ENCODE results near the gene NEUROD6.

Gene NEUROD6

DNA sequence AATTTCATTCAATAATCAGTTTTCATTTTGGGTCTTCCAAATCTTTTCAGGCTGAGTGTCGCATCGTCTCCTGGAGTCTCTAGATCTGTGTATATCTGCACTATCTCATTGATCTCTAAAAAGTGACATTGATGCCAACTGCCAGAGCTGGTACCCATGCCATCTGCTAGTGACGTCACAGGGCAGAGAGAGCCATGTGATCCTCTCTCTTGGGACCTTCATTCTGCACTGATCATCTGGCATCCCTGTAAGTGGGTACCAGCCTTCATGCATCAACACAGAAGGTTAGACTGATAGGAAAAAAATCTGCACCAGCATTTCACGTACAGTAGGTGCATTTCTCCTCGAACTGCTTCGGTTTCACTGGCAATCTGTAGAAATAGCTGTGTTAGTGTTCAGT, at the start of gene NEUROD6:
Gene NEUROD6, minus strand, starts transcription at position 124 of the 400 bp plus-strand sequence. CDS start 1,458 bp downstream, outside the sequence.
- DNase-seq (ENCODE audit: low read depth), result no peak

DNA sequence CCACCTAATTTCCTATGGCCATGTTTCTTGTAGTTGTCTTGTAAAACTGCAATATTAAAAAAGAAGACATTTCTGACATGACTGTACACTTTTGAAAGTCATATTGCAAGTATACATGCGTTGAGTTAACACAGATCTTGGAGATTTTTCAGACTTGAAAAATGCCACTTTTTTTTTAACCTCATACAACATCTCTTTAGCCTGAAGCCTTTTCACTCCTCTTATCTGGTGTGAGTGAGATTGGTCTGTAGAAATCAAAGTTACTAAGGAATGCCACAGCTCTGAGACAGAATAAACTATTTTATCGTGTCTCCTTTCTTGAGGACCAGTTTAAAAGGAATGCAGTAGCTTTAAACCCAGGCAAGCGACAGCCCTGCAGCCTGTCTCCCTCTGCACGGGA, 43.9 kb upstream of the NEUROD6 start:
- DNase-seq (ENCODE audit: low read depth), result no peak

DNA sequence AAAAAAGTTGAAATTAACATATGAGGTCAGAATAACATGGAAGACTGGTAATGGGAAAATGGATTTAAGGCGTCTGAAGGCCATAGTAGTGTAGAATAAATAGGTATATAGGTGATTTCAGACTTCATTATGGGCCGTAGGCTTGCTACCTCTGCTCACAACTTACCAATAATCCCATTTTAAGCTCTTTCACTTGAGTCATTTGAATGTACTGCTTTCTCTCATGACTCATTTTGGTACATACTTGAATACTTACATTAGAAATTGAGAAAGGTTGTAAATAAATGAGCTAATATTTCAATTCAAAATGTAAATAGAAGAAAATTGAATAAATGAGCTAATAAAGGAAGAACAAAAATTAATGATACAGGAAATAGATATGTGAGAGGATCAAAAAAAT, 42.2 kb upstream of the NEUROD6 start:
- no peak for DNase-seq (ENCODE audit: low read depth)

DNA sequence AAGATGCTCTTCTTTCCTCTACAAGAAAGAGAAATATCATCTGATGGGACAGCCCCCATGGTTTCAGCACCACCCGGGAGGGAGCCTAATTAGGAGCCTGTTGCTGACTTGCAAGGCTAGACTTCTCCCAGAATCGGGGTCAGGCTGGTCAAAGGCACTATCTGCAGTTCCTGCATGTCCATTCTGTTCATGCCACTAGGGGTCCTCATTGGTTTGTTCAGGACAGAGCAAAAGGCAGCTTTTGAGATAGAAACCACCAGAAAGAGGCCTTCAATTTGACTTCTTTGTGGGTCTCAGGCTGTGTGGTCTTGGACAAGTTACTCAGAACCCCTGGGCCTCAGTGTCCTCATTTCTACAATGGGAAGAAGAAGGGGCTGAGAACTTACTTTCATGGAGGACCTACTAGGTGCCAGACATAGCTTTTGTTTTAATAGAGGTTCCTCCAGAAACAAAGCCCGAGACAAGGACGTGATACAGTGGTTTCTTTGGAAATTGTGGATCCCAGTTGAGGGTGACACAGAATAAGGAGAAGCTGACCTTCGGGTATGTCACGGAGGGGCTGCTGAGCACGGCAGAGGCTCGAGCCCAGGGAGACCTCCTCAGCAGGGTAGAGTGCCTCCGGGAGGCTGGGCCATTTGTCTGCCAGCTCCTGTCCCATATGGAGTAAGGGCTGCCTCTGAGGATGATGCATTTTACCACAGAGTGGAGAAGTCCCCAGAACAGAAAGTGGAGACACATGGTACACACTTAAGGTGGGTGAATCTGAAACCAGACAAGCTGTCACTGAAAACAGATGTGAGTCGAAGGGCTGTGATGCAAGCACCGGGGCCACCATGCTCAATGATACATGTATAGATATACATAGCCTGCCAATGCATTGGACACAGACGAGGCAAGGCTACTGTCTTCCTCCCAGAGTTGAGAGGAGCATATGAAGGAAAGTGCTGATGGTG, 33.1 kb upstream of the NEUROD6 start:
- DNase-seq (ENCODE audit: low read depth), result no peak

DNA sequence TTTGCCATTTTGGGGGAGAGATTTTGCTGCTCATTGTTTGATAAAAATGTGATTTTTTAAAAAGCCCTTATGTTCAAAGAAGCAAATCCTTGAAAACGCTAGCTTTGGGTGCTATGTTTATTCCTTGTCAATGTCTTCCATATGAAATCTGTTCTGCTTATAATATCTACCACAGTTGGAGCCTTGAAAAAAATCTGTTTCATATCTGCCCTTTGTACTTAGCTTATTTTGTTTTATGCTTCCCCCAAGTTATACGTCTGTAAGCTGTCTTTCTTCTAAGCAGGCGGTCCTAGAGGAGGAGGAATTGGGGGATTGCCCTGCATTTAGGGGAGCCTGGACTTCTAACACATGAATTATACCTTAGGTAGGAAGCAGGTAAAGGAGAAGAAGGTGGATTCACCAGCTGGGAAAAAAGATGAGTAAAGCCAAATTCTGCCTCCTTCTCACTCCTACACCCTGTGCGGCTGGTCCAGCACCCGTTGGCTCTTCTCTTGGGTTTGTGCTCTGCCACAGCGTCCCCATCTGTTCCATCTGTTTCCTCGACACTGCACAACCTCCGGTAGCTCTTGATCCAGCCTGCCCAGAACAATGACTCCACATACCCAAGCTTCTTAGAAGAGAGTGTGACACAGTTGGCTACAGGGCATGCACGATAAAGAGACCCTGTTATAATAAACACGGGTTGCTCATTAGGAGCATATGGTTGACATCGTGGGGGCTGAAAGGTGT, 31.9 kb upstream of the NEUROD6 start:
- DNase-seq (ENCODE audit: low read depth), result no peak

DNA sequence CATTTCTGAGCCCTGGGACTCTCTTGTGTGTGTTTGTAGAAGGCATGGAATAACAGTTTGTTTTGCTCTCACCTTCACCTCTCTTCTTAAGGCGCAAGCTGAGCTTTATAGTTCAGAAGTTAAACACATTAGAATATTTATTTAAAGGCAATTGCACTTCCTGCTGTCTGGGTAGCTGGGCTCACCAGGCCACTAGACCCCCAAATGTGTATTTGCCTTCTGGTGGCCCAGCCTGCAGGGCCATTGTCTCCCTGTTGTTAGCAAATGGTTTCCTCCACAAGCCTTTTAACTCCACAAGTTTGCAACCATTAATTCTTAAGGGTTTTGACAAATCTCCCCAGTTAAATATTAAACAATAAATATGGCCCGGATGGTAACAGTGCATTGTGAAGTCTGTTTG, 31.1 kb upstream of the NEUROD6 start:
- no peak for DNase-seq (ENCODE audit: low read depth)

DNA sequence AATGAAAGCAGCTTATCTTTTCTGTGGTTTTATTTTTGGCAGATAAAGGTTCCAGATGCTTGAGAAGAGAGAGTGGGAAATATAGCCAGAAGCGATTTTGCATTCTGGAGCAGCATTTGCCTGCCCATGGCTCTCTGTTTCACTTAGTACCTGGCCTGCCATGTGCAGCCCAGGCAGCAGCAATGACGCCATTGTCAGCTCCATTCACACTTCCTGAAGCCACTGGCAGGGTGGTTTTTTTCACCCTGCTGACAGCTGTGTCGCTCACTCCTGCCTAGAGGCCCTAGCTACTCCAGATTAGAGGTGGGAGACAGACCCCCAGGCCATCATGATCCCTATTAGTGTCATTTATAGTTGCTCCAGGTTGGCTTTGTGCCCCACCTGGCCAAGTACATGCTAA, 30.1 kb upstream of the NEUROD6 start:
- no peak for DNase-seq (ENCODE audit: low read depth)

DNA sequence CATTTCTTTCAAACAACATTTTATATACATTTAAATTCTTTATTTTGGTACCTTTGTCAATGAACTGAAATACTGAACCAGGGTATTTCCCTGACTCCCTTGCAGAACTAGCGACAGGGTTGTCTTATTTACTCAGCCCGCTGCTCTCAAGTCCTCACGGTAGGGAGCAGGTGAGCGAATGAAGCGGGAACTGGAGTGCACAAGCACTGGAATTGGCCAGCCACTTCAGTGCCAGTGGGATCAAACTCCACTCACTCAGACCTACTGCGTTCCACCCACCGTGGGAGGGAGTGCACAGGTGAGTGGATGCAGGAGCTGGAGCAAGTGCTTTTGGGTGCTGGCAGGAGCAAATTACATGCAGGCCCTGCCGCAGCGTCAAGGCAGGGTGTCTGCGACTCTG, 28.1 kb upstream of the NEUROD6 start:
- no peak for DNase-seq (ENCODE audit: low read depth)

DNA sequence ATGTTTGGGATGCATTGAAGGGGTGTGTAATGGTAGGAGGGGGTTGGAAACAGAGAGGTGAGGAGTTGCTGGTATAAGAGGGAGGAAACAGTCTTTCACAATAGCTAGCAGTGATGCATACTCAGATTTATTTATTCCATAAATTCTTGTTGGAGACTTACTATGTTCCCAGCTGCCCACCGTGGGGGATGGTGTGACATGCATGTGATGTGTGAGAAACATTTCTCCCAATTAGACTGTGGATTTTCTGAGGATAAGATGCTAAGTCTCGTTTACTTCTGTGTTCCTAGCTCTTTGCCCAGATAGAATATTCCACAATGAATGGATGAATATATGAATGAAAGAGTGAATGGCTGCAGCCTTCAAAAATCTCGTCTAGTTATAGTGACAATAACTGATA, 23.0 kb upstream of the NEUROD6 start:
- no peak for DNase-seq (ENCODE audit: low read depth)

DNA sequence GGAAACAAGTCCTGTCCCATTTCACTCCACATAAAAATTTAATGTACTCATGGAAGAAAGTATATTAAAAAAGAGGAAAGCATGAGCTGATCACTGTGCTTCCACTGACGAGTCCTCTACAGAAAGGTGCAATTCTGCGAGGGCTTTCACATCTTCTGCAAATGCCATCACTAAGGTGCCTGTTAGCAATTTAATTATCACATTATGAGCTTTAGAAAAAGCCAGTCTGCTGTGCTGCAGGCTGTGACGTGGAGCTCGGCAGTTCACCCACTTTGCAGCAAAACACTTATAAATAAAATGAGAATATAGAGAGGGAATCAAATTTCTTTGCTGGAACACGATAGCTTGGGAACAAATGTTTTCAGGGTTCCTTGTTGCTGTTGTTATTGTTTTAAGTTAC, 22.5 kb upstream of the NEUROD6 start:
- no peak for DNase-seq (ENCODE audit: low read depth)

DNA sequence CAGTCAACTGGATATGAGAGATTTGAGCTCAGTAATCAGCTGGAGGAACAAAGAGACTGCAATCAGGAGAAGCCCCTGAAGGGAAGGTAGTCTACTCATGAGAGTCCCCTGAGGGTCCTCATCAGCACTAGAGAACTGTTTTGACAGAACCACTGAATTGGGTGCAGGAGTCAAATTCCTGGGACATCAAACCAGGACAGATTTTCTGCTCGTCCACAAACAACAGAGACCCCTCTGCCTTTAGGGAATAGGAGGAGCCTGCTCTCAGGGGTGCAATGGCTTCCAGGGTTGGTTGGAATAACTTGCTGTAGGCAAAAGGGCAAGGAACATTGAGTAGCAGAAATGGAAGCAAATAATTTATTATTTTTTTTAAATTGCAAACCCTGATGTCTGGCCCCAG, 21.9 kb upstream of the NEUROD6 start:
- no peak for DNase-seq (ENCODE audit: low read depth)

DNA sequence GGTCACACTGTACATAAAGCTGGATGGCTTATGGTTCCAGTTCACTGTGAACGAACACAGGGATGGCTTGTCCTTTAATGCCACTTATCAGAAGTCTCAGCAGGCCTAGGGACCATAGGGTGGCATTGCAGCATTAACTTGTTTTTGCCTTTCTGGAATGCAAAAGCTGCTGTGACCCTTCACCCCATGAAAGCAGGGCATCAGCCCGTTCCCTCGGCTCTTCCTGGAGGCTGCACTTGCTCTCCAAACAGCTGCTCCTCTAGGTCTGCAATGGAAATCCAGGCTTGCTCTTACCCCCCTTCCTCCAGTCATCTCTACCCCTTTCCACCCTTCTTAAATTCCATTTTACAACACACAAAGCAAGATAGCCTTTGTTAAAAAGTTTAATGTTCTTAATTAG, 17.9 kb upstream of the NEUROD6 start:
- no peak for DNase-seq (ENCODE audit: low read depth)

DNA sequence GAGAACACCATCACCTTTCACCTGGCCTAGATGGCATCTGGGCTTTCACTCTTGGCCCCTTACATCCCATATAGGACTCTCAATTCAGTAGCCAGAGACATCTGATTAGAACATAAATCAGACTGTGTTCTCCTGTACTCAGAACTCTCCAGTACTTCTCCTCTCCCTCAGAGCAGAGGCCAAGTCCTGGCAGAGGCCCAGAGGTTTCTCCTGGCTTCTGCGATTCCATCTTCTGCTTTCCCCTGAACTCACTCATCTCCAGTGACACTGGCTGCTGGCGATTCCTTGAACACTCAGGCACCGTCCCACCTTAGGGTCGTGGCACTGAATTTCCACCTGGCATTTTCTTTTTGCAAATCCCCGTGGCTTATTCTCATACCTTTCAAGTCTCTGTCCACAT, 4.9 kb upstream of the NEUROD6 start:
- no peak for DNase-seq (ENCODE audit: low read depth)

DNA sequence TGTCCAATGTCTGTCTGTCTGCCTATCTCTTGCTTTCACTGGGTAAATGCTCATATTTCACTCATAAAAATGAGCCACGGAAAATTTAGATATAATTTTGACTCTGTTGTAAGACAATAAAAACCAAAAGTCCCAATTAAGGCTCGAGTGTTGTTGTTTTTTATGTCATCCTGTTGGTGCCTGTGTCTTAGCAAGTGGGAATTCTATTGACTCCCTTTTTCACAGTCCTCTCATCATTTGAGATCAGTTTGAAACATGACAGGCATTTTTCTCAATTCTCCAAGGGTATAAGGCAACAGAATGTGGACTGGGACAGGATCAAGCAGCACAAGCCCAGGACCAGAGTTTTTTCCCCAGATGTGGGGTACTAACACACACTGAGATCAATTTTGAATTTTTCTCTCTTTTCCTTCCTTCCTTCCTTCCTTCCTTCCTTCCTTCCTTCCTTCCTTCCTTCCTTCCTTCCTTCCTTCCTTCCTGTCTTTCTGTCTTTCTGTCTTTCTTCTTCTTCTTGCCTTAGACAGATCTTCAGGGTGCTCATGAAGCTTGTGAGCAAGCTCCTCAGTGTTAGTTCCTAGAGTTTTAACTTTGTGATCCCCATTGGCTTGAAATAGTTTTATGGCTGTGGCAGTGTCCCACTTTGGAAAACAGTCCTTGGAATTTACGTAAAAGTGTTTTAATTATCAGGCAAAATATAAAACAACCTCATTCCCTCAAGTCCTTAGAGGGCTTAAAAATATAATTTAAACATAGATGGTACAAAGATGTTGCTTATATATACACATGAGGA, 3.2 kb upstream of the NEUROD6 start:
- DNase-seq (ENCODE audit: low read depth), result no peak

DNA sequence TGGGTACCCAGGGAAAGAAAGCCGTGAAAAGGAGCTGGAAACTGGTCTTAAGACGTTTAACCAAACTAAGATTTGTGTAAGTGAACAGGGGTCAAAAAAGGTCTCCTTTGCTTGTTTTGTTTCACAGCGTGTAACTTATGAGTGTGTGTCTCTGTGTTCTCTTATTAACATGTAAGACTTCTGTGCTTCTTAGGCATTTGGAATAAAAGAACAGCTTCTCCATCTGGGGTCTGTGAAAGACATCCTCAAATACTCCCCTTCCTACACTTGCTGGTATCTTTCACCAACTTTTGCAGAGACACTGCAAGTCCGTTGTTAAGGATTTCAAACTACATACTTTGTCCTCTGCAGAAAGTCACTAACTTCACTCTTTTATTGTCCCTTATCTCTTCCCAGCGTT, 615 bp upstream of the NEUROD6 start:
- no peak for DNase-seq (ENCODE audit: low read depth)

DNA sequence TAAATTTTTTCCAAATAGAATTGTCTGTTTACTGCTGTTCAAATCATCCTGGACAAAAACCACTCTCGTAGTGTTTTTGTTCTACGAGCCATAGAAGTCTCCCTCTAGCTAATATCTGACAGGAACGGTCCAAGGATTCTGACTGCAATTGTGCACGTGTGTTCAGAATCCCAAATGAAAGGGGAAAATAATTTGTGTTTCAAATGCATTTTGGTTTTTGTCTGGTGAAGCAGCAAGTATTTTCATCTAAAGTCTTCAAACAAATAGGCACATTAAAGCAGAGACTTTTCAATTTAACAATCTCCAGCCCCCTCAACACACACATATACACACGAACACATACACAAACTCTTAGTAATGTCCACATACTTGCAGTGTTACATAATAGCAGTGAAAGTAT, 475 bp downstream of the NEUROD6 start:
- no peak for DNase-seq (ENCODE audit: low read depth)

DNA sequence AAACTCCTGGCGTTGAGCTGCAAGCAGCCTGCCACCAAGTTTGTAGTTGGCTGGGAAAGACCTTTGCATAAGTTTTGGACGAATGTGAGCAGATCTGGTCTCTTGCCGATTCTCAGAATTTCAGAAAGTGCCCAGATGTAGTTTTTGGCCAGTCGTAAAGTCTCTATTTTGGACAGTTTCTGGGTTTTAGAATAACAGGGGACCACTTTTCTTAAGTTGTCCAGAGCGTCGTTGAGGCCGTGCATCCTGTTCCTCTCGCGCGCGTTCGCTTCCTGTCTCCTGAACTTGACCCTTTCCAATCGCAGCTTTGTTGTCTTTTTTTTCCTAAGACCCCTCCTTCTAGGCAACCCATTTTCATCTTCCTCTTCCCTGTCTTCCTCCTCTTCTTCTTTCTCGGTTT, 1.8 kb downstream of the NEUROD6 start:
- no peak for DNase-seq (ENCODE audit: low read depth)

DNA sequence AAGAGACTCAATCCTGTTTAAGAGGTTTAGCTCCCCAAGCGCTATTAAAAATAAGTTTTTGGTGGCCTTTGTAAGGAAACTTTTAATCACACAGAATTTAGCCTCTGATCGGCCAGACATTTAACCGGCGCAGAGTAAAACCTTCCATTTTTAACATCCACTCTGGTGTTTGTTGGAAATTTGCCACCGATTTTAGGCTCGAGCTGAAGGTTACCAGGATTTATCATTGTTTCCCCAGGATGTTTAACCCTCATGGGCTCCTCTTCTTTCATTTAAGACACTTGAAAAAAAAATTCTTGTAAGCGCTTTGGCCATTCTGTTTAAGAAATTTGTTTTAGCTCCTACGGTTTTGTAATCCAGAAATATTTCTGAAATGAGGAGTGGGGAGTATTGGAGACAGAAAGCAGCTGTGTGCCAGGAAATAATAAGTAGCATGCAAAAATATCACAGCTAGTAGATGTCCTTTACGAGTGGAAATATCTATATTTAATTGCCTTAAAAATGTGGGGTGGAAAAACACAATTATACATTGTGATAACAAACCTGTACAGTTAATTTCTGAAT, 3.4 kb downstream of the NEUROD6 start:
- no peak for DNase-seq (ENCODE audit: low read depth)

DNA sequence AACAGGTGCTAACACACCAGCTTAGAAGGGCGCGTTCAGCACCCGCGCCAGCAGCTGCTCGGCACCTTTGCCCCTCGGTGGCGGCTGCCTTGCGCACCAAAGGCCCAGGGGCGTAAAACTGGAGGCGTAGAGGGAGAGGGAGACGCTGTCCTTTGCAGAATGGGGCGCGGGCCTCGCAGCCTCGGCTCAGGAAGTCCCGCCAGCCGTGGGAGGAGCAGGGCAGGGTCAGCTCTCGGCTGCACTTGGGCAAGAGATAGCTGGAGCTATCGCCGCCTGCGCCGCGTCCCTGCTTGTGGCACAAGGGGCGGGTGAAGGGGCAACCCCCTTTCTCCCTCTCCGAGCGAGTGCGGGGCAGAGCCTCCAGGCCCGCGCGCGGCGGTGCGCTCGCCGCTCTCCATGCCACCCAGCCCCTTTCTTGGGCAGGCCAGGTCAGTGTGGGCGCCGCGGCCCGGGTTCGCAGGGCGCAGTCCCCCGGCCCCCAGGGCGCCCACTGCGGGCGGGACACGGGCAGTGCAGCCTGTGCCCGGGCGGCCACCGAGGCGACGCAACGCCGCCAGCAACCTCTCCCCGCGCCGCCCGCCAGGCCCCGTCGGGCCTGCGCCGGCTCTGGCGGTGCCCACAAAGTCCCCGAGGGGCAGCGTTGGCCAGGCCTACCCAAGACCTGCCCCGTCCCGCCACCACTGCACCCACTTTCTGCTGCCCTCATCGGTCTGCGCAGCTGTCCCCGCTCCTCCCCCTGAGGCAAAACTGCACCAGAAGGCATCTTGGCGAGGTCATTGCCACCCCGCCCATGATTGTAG, 4.1 kb downstream of the NEUROD6 start:
- DNase-seq (ENCODE audit: low read depth), result no peak

DNA sequence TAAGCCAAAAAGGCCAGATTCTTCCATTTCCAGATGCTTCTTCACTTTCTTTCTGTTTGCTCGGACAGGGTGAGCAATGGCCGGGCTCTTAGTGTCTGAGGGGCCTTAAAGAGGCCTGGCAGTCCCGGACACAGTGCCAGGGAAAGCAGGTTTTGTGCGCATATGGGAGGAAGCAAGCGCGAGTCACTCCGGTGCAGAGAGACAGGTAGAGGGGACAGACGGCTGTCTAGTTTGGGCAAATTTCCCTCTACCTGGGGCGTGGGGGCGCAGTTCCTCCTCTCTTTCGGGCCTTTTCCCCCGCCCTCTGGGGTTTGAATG, 4.7 kb downstream of the NEUROD6 start:
- DNase-seq (ENCODE audit: low read depth), result no peak

DNA sequence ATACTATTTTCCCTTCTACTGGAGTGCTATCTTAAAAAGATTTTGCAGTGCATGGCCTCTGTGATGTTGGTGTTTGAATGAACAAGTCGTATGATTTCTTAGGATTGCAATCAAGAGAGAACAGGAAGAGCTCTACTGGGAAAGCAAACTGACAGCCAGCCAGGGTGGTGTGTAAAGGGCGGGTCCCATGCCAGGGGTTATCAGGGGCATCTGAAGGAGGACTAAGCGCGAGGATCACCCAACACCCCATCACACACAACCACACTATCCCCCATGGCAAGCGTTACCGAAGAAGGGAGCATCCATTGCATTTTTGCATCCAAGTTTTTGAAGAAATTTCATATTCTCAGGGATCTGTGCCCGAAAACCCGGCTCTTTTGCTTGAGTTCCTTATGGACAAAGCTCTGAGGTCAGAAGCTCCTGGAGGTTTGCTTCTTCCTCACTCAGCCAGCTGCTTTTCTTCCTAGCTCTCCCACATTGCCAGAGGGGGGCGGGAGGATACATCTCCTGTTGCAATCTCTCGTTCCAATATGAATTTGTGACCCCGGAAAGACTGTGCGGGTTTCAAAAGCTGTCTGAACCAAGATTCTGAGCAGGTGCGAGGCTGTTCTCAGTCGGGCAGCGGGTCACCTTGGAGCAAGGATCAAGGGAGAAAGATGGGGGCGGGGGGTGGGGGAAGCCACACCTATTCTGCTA, 5.2 kb downstream of the NEUROD6 start:
- DNase-seq (ENCODE audit: low read depth), result no peak
